HCT116 (cell line): ENCODE results near the gene TAF4. TPM values are rescaled to one million over a fixed set of nuclear protein-coding genes. Genes with fewer than 3 reads are reported as not detected.

Experiments
- ATAC-seq: fragments of 200-7000 bp; cut with Tn5 transposase; 2 replicates; pipeline ENCODE4 v1.9.1; 2020; ENCODE audit warnings: mild to moderate bottlenecking, moderate library complexity
- BruUV-seq: library from RNA; stranded (reverse); fragments of 400-500 nt; replicated peaks from 2 replicates; lab custom pipeline; 2021; lab: Mats Ljungman, UMichigan
- CTCF ChIA-PET: fragments of 300-600 bp; sonication (Branson Sonifier 250); formaldehyde crosslinking; loops from one replicate; lab custom pipeline; 2021; ENCODE audit warnings: antibody characterized with exemption; lab: Charles Lee
- POLR2A ChIA-PET: fragments of 300-600, 350-600 bp; sonication (Branson Sonifier 250); formaldehyde crosslinking; loops from one replicate; lab custom pipeline; 2021; ENCODE audit warnings: antibody characterized with exemption; lab: Charles Lee
- RAD21 ChIA-PET, 2 experiments: fragments of 300-600 bp; sonication (Branson Sonifier 250); formaldehyde crosslinking; loops; one replicate each; lab custom pipeline; 2023; ENCODE audit warnings: low total read pairs in 2 of 2; ENCODE audit not compliant: uncharacterized antibody in 2 of 2, unreplicated experiment in 2 of 2, low non-redundant PET in 1 of 2; lab: Charles Lee
- DNase-seq: peaks from one replicate; pipeline ENCODE4 v3.0.0-alpha.2; 2010; ENCODE audit warnings: low read depth, low spot score
- H2AFZ ChIP-seq: fragments of 200-600 bp; shearing (Covaris generic), sonication (generic); 2 replicates; pipeline ENCODE4 v1.6.1; 2017; ENCODE audit warnings: low read depth, mixed run types, mixed read lengths, antibody characterized with exemption, low read length; ENCODE audit not compliant: poor library complexity, severe bottlenecking
- H3K27ac ChIP-seq: 2 replicates; pipeline ENCODE4 v1.5.1; 2012; ENCODE audit warnings: low read depth, low read length
- H3K27me3 ChIP-seq: fragments of 200-600 bp; sonication (generic); 2 replicates; pipeline ENCODE4 v1.6.1; 2016; ENCODE audit warnings: mixed run types, low read length, mixed read lengths; ENCODE audit not compliant: insufficient read depth
- H3K36me3 ChIP-seq, 2 experiments: fragments of 200-500 bp in 1 of 2; fragments of 200-600 bp in 1 of 2; sonication (Bioruptor generic) in 1 of 2; sonication (generic) in 1 of 2; 2 replicates each; pipeline versions ENCODE4 v1.5.1 to v1.6.1; 2014 to 2016; ENCODE audit warnings: low read length in 2 of 2, inconsistent platforms in 1 of 2, mixed read lengths in 1 of 2, mixed run types in 1 of 2; ENCODE audit not compliant: insufficient read depth in 2 of 2, control insufficient read depth in 1 of 2
- H3K4me1 ChIP-seq, 2 experiments: fragments of 200-600 bp in 1 of 2; sonication (generic) in 1 of 2; 2 replicates each; pipeline versions ENCODE4 v1.5.1 to v1.6.1; 2012 to 2017; ENCODE audit warnings: low read length in 2 of 2, inconsistent platforms in 1 of 2, mild to moderate bottlenecking in 1 of 2, mixed read lengths in 1 of 2, mixed run types in 1 of 2, moderate library complexity in 1 of 2; ENCODE audit not compliant: insufficient read depth in 2 of 2, control insufficient read depth in 1 of 2
- H3K4me2 ChIP-seq: fragments of 200-600 bp; sonication (generic); 2 replicates; pipeline ENCODE4 v1.6.1; 2017; ENCODE audit warnings: mixed run types, low read length, mixed read lengths
- H3K4me3 ChIP-seq, 2 experiments: fragments of 200-600 bp in 1 of 2; sonication (generic) in 1 of 2; replicated peaks in 1 of 2; 2 replicates each; pipeline ENCODE4 v1.5.1; 2011 to 2016; ENCODE audit warnings: low read length in 2 of 2, control low read depth in 1 of 2, low read depth in 1 of 2, mild to moderate bottlenecking in 1 of 2, mixed read lengths in 1 of 2, mixed run types in 1 of 2
- H3K79me2 ChIP-seq: fragments of 200-600 bp; sonication (generic); 2 replicates; pipeline ENCODE4 v1.6.1; 2017; ENCODE audit warnings: mild to moderate bottlenecking, mixed run types, low read length, moderate library complexity, mixed read lengths; ENCODE audit not compliant: insufficient read depth
- H3K9ac ChIP-seq: fragments of 200-600 bp; sonication (generic); 2 replicates; pipeline ENCODE4 v1.6.1; 2016; ENCODE audit warnings: low read length, mixed read lengths
- H3K9me2 ChIP-seq: fragments of 200-600 bp; sonication (generic), shearing (Covaris generic); 2 replicates; pipeline ENCODE4 v1.6.1; 2017; ENCODE audit warnings: mixed run types, mild to moderate bottlenecking, moderate library complexity; ENCODE audit not compliant: insufficient read depth
- H3K9me3 ChIP-seq, 2 experiments: fragments of 200-500 bp in 1 of 2; fragments of 200-600 bp in 1 of 2; sonication (Bioruptor generic) in 1 of 2; sonication (generic) in 1 of 2; 2 replicates each; pipeline ENCODE4 v1.6.1; 2014 to 2017; ENCODE audit warnings: low read length in 2 of 2, mixed read lengths in 2 of 2, inconsistent platforms in 1 of 2, low read depth in 1 of 2, mild to moderate bottlenecking in 1 of 2, mixed run types in 1 of 2, moderate library complexity in 1 of 2; ENCODE audit not compliant: control insufficient read depth in 1 of 2, insufficient read depth in 1 of 2
- H4K20me1 ChIP-seq: fragments of 200-600 bp; sonication (generic), shearing (Covaris generic); 2 replicates; pipeline ENCODE4 v1.6.1; 2017; ENCODE audit warnings: mixed run types, mild to moderate bottlenecking, moderate library complexity; ENCODE audit not compliant: insufficient read depth
- CBX3 ChIP-seq: IDR thresholded peaks from 2 replicates; pipeline ENCODE4 v1.6.1; 2012; ENCODE audit warnings: low read depth
- CEBPB ChIP-seq: IDR thresholded peaks from 2 replicates; pipeline ENCODE4 v1.6.1; 2012; ENCODE audit warnings: low read depth
- CTCF ChIP-seq, 3 experiments: fragments of 200-600 bp in 1 of 3; sonication (generic) in 1 of 3; IDR thresholded peaks in 2 of 3; conservative IDR thresholded peaks in 1 of 3; 2 replicates each; pipeline ENCODE4 v1.5.1; 2012 to 2017; ENCODE audit warnings: low read depth in 2 of 3, low read length in 2 of 3, antibody characterized with exemption in 1 of 3, borderline replicate concordance in 1 of 3, control low read depth in 1 of 3, mild to moderate bottlenecking in 1 of 3, mixed read lengths in 1 of 3, mixed run types in 1 of 3, moderate library complexity in 1 of 3; ENCODE audit not compliant: insufficient read depth in 1 of 3
- EGR1 ChIP-seq: IDR thresholded peaks from 2 replicates; pipeline ENCODE4 v1.6.1; 2012; ENCODE audit warnings: low read depth
- ELF1 ChIP-seq: IDR thresholded peaks from 2 replicates; pipeline ENCODE4 v1.6.1; 2012; ENCODE audit warnings: low read depth, borderline replicate concordance
- EZH2 ChIP-seq: fragments of 200-600 bp; sonication (generic); IDR thresholded peaks from 2 replicates; pipeline ENCODE4 v1.6.1; 2017; ENCODE audit warnings: antibody characterized with exemption, mixed run types
- FOSL1 ChIP-seq: IDR thresholded peaks from 2 replicates; pipeline ENCODE4 v1.6.1; 2012; ENCODE audit warnings: low read depth
- JUND ChIP-seq: IDR thresholded peaks from 2 replicates; pipeline ENCODE4 v1.6.1; 2012
- MAX ChIP-seq: IDR thresholded peaks from 2 replicates; pipeline ENCODE4 v1.6.1; 2012
- POLR2AphosphoS5 ChIP-seq: IDR thresholded peaks from 2 replicates; pipeline ENCODE4 v1.6.1; 2011; ENCODE audit warnings: mild to moderate bottlenecking, low read depth, low read length, moderate library complexity
- SP1 ChIP-seq: IDR thresholded peaks from 2 replicates; pipeline ENCODE4 v1.6.1; 2012; ENCODE audit warnings: low read depth
- TCF7L2 ChIP-seq: IDR thresholded peaks from 2 replicates; pipeline ENCODE4 v1.7.0; 2011; ENCODE audit warnings: borderline replicate concordance, inconsistent platforms; ENCODE audit not compliant: insufficient read depth, insufficient read length; ENCODE audit errors: extremely low read depth
- YY1 ChIP-seq: IDR thresholded peaks from 2 replicates; pipeline ENCODE4 v1.6.1; 2011; ENCODE audit warnings: low read length, low read depth, moderate library complexity, mild to moderate bottlenecking; ENCODE audit not compliant: insufficient replicate concordance; ENCODE audit errors: extremely low read depth
- ZBTB33 ChIP-seq: IDR thresholded peaks from 2 replicates; pipeline ENCODE4 v1.6.1; 2011; ENCODE audit warnings: mild to moderate bottlenecking, low read length, moderate library complexity; ENCODE audit not compliant: insufficient replicate concordance; ENCODE audit errors: extremely low read depth
- ZFX ChIP-seq: fragments of 450-650 bp; IDR thresholded peaks from 2 replicates; pipeline ENCODE4 v1.6.1; 2017
- intact Hi-C: fragments of 100-400 bp; cut with micrococcal nuclease; formaldehyde crosslinking; loops from 2 replicates; pipeline ENCODE4 v1.10.0; 2022
- total RNA-seq: library from RNA; stranded (reverse); gene quantifications from one replicate; pipeline ENCODE4 v1.2.1, GENCODE V29; 2021; ENCODE audit not compliant: unreplicated experiment

The TAF4 gene
- total RNA-seq, 1 experiment from 2014 or later, result 26.8 TPM

- TF ChIP-seq FOSL1 (no peak), TCF7L2 (no peak), JUND (no peak), SP1 (no peak), ZBTB33 (no peak)
- POLR2A ChIA-PET, result no interaction called here
These were observed 75.9 kb downstream of the TAF4 start for GRCh38 chr20:61989741-61990140.

GRCh38 chr20:61988665-61989064 lies 77.0 kb downstream of the TAF4 start:
- ATAC-seq, result no peak
- no peak overlapping the region for H3K4me2 ChIP-seq
- H3K9ac ChIP-seq, result no peak overlapping the region
- H3K9me3 ChIP-seq, result peaks cover 0 to 9% of the 10 kb centered on the region in 2 experiments; a peak in 2 of 4 replicates
- RAD21 ChIA-PET, result no interaction called here
- H3K27ac ChIP-seq, result no peak overlapping the region
- no TSS peak for BruUV-seq
- no peak overlapping the region for H2AFZ ChIP-seq
- H3K4me3 ChIP-seq, result no peak overlapping the region
- H3K79me2 ChIP-seq, result peaks cover 6% of the 10 kb centered on the region; the same call in 1 of the 2 replicates
- H4K20me1 ChIP-seq, result no peaks in the 10 kb centered on the region
- H3K36me3 ChIP-seq, result peaks cover 14 to 19% of the 10 kb centered on the region in 2 experiments; a peak in 3 of 4 replicates
- intact Hi-C loops, result no loop called here
- no peaks in the 10 kb centered on the region for H3K4me1 ChIP-seq
- no peaks in the 10 kb centered on the region for H3K9me2 ChIP-seq
- no peaks in the 10 kb centered on the region for H3K27me3 ChIP-seq
- no peak for DNase-seq
- CTCF ChIA-PET, result no interaction called here
- POLR2A ChIA-PET, result no interaction called here
- no peak for TF ChIP-seq JUND
- no peak for TF ChIP-seq ELF1
- no peak for TF ChIP-seq TCF7L2
- TF ChIP-seq CTCF (IDR thresholded peaks at IDR 0.05 in 2 of 3, conservative IDR thresholded peaks at IDR 0.05 in 1 of 3; ENCODE audit: borderline replicate concordance in 1 of 3, insufficient read depth in 1 of 3, low read depth in 2 of 3, low read length in 2 of 3), result no peak
- no peak for TF ChIP-seq EGR1
- no peak for TF ChIP-seq CEBPB
- no peak for TF ChIP-seq FOSL1
- TF ChIP-seq YY1, result no peak
- TF ChIP-seq CBX3, result no peak
- no peak for TF ChIP-seq ZFX
- no peak for TF ChIP-seq MAX
- TF ChIP-seq SP1, result no peak
- no peak for TF ChIP-seq POLR2AphosphoS5
- no peak for TF ChIP-seq EZH2

More at GRCh38 chr20:61989741-61990140, 75.9 kb downstream of the TAF4 start:
- RAD21 ChIA-PET, result no interaction called here
- H3K36me3 ChIP-seq, result peaks cover 11 to 29% of the 10 kb centered on the region in 2 experiments; a peak in 3 of 4 replicates
- H3K4me3 ChIP-seq, result no peak overlapping the region
- ATAC-seq (no peak), DNase-seq (no peak)
- H3K9me3 ChIP-seq, result peaks cover 0 to 9% of the 10 kb centered on the region in 2 experiments; a peak in 2 of 4 replicates
- intact Hi-C loops, result no loop called here
- H4K20me1 ChIP-seq, result no peaks in the 10 kb centered on the region
- CTCF ChIA-PET, result no interaction called here
- H3K4me1 ChIP-seq, result no peaks in the 10 kb centered on the region
- no peaks in the 10 kb centered on the region for H3K27me3 ChIP-seq
- H2AFZ ChIP-seq, result no peak overlapping the region
- H3K79me2 ChIP-seq, result 0 out of 2 replicates have a peak, but pooled peaks cover 5% of the 10 kb centered on the region
- H3K4me2 ChIP-seq, result no peak overlapping the region
- no TSS peak for BruUV-seq
- H3K9ac ChIP-seq, result no peak overlapping the region
- H3K9me2 ChIP-seq, result no peaks in the 10 kb centered on the region
- no peak overlapping the region for H3K27ac ChIP-seq
